ENCODE measurements around the gene VCAN. TPM values are rescaled to one million over a fixed set of nuclear protein-coding genes. Genes with fewer than 3 reads are reported as not detected.

The VCAN gene
- total RNA-seq, 1 donor from 2014 or later, result 178 TPM

GRCh38 chr5:83441747-83442146 is 29.8 kb upstream of the VCAN start:
- Histone ChIP-seq H3K36me3 (ENCODE audit: control insufficient read depth, insufficient read depth, low read length) (no peaks in the 10 kb centered on the region), H3K27me3 (ENCODE audit: control insufficient read depth, insufficient read depth, low read length) (no peaks in the 10 kb centered on the region), H3K4me3 (ENCODE audit: low read depth, low read length) (no peak overlapping the region)
- no peak for TF ChIP-seq CTCF (IDR thresholded peaks at IDR 0.05; ENCODE audit: insufficient read depth, low read length, poor library complexity, severe bottlenecking)
- DNase-seq (ENCODE audit: low read depth), result no peak

- DNase-seq (ENCODE audit: low read depth), result no peak
- Histone ChIP-seq H3K27me3 (ENCODE audit: control insufficient read depth, insufficient read depth, low read length) (no peaks in the 10 kb centered on the region), H3K4me3 (ENCODE audit: low read depth, low read length) (no peak overlapping the region), H3K36me3 (ENCODE audit: control insufficient read depth, insufficient read depth, low read length) (no peaks in the 10 kb centered on the region)
- no peak for TF ChIP-seq CTCF (IDR thresholded peaks at IDR 0.05; ENCODE audit: insufficient read depth, low read length, poor library complexity, severe bottlenecking)
Measured at GRCh38 chr5:83443534-83443933, 28.0 kb upstream of the VCAN start.

GRCh38 chr5:83444445-83444844 is 27.1 kb upstream of the VCAN start:
- H3K27me3 ChIP-seq (ENCODE audit: control insufficient read depth, insufficient read depth, low read length), result no peaks in the 10 kb centered on the region
- no peaks in the 10 kb centered on the region for H3K36me3 ChIP-seq (ENCODE audit: control insufficient read depth, insufficient read depth, low read length)
- no peak for TF ChIP-seq CTCF (IDR thresholded peaks at IDR 0.05; ENCODE audit: insufficient read depth, low read length, poor library complexity, severe bottlenecking)
- no peak for DNase-seq (ENCODE audit: low read depth)
- H3K4me3 ChIP-seq (ENCODE audit: low read depth, low read length), result no peak overlapping the region

GRCh38 chr5:83446253-83446947 is 25.1 kb upstream of the VCAN start:
- no peak for TF ChIP-seq CTCF (IDR thresholded peaks at IDR 0.05; ENCODE audit: insufficient read depth, low read length, poor library complexity, severe bottlenecking)
- H3K27me3 ChIP-seq (ENCODE audit: control insufficient read depth, insufficient read depth, low read length), result no peaks in the 10 kb centered on the region
- no peak for DNase-seq (ENCODE audit: low read depth)
- no peak overlapping the region for H3K4me3 ChIP-seq (ENCODE audit: low read depth, low read length)
- H3K36me3 ChIP-seq (ENCODE audit: control insufficient read depth, insufficient read depth, low read length), result no peaks in the 10 kb centered on the region

- DNase-seq (ENCODE audit: low read depth), result no peak
- Histone ChIP-seq H3K36me3 (ENCODE audit: control insufficient read depth, insufficient read depth, low read length) (no peaks in the 10 kb centered on the region), H3K4me3 (ENCODE audit: low read depth, low read length) (no peak overlapping the region)
Measured at GRCh38 chr5:83447533-83447932, 24.0 kb upstream of the VCAN start.

More at GRCh38 chr5:83447533-83447932, 24.0 kb upstream of the VCAN start:
- no peaks in the 10 kb centered on the region for H3K27me3 ChIP-seq (ENCODE audit: control insufficient read depth, insufficient read depth, low read length)
- no peak for TF ChIP-seq CTCF (IDR thresholded peaks at IDR 0.05; ENCODE audit: insufficient read depth, low read length, poor library complexity, severe bottlenecking)
